Camera-type eye (tissue), 1 donor: ENCODE data around the gene GNE. TPM values are rescaled to one million over a fixed set of nuclear protein-coding genes. Genes with fewer than 3 reads are reported as not detected.

Experiments
- total RNA-seq: library from RNA; depleted of rRNA; stranded (reverse); fragments of >200 nt; gene quantifications from one replicate; pipeline ENCODE4 v1.2.3, GENCODE V29; 2014

Gene GNE
- 46.5 TPM for total RNA-seq

GRCh38 chr9:36258208-36258995 lies at the start of gene GNE:
Gene GNE (minus strand): TSS chr9:36258448. CDS start chr9:36249355, 9,093 bp downstream.

GRCh38 chr9:36190388-36191289 lies 67.6 kb downstream of the GNE start, which contains the start of gene CLTA:
Gene CLTA (plus strand): TSS chr9:36190921. CDS start chr9:36191057, 136 bp downstream.

GRCh38 chr9:36169166-36169565 lies 89.1 kb downstream of the GNE start, which contains the start of gene CCIN:
Gene CCIN (plus strand): TSS chr9:36169388. CDS start chr9:36169503, 115 bp downstream.

Other genes starting within 250 kb of the GNE start
- 34.2 TPM for gene RECK, start 221.5 kb downstream of the GNE start, total RNA-seq
- gene GLIPR2, start 121.7 kb downstream of the GNE start, total RNA-seq: 18.3 TPM
- gene CCIN, start 89.1 kb downstream of the GNE start, total RNA-seq: 0.60 TPM
- gene CLTA, start 67.5 kb downstream of the GNE start, total RNA-seq: 137 TPM
- 57.5 TPM for gene RNF38, start 141.8 kb upstream of the GNE start, total RNA-seq